HG03439 (cell line): ENCODE data around the gene DUSP12.

Experiments
- ATAC-seq: cut with Tn5 transposase; IDR thresholded peaks from one replicate; pipeline ENCODE4 v1.9.1; 2021; ENCODE audit warnings: mild to moderate bottlenecking, moderate library complexity; ENCODE audit not compliant: unreplicated experiment

The DUSP12 gene

GRCh38 chr1:161726473-161727255 is 22.9 kb upstream of the DUSP12 start:
- ATAC-seq, result peak; percentile 45

GRCh38 chr1:161727256-161727924 is 22.2 kb upstream of the DUSP12 start:
- peak; percentile 17 for ATAC-seq

GRCh38 chr1:161728376-161729226 is 21.0 kb upstream of the DUSP12 start:
- ATAC-seq, result no peak

GRCh38 chr1:161730050-161730564 is 19.5 kb upstream of the DUSP12 start:
- no peak for ATAC-seq

GRCh38 chr1:161731241-161731640 is 18.3 kb upstream of the DUSP12 start:
- ATAC-seq, result no peak

GRCh38 chr1:161731981-161732718 is 17.4 kb upstream of the DUSP12 start:
- no peak for ATAC-seq

GRCh38 chr1:161733526-161733925 is 16.1 kb upstream of the DUSP12 start:
- no peak for ATAC-seq

- no peak for ATAC-seq
These were observed 13.7 kb upstream of the DUSP12 start for GRCh38 chr1:161735837-161736236.

- ATAC-seq, result no peak
These were observed 13.1 kb upstream of the DUSP12 start for GRCh38 chr1:161736335-161736969.

- no peak for ATAC-seq
These were observed 12.0 kb upstream of the DUSP12 start for GRCh38 chr1:161737625-161738024.

- peak; percentile 53 for ATAC-seq
These were observed 10.8 kb upstream of the DUSP12 start for GRCh38 chr1:161738627-161739287.

- no peak for ATAC-seq
These were observed 9.6 kb upstream of the DUSP12 start for GRCh38 chr1:161739865-161740566.

- ATAC-seq, result no peak
These were observed 8.7 kb upstream of the DUSP12 start for GRCh38 chr1:161740921-161741320.

GRCh38 chr1:161743231-161743630 is 6.4 kb upstream of the DUSP12 start:
- no peak for ATAC-seq

GRCh38 chr1:161747801-161748200 is 1.8 kb upstream of the DUSP12 start:
- ATAC-seq, result no peak

GRCh38 chr1:161763522-161764098 is 14.0 kb downstream of the DUSP12 start:
- no peak for ATAC-seq

- peak; percentile 68 for ATAC-seq
These were observed 16.8 kb downstream of the DUSP12 start, which contains the start of gene ATF6 for GRCh38 chr1:161766102-161766981. Gene ATF6, plus strand, starts transcription at chr1:161766320. Its CDS starts 41 bp downstream, at chr1:161766361.
